Right lobe of liver (tissue), 4 donors: ENCODE results near the gene SLC25A12.

Experiments used
- CTCF ChIP-seq, 4 donors: fragments of 200-600 bp in 3 of 4; fragments of 450-650 bp in 1 of 4; IDR thresholded peaks; one replicate each; pipeline versions ENCODE4 v1.5.1 to v1.8.0; 2016 to 2022; ENCODE audit warnings: antibody characterized with exemption in 4 of 4, mild to moderate bottlenecking in 2 of 4
- POLR2A ChIP-seq: fragments of 450-650 bp; IDR thresholded peaks from one replicate; pipeline ENCODE4 v1.6.1; 2017; ENCODE audit warnings: antibody characterized with exemption, mild to moderate bottlenecking
- donor health status: DM: no; HTN: no; CAD: no.
- donor health status: DM: no; HTN: no; CAD: no.
- donor health status: DM: no; HTN: yes; CAD: no.

- TF ChIP-seq POLR2A (no peak), CTCF (IDR thresholded peaks at IDR 0.05) (no peak)
Observed at GRCh38 chr2:171771463-171771862, 122.6 kb downstream of the SLC25A12 start.
